Liver (tissue), 9 donors: Measurements from ENCODE around the gene BDKRB1. TPM values are rescaled to one million over a fixed set of nuclear protein-coding genes. Genes with fewer than 3 reads are reported as not detected.
A peak's percentile ranks its signal among the peaks of the same experiment; 100 is the strongest.

Source experiments
- DNase-seq: peaks from one replicate; pipeline ENCODE4 v3.0.0-alpha.2; 2017; ENCODE audit warnings: low spot score
- H3K27ac ChIP-seq, 2 donors: one replicate each; pipeline ENCODE4 v1.7.0; 2013; ENCODE audit warnings: inconsistent platforms in 2 of 2, low read length in 2 of 2, control low read depth in 1 of 2, low read depth in 1 of 2, mild to moderate bottlenecking in 1 of 2
- H3K27me3 ChIP-seq, 4 donors: one replicate each; pipeline versions ENCODE4 v1.6.1 to v1.7.0; 2013; ENCODE audit warnings: low read length in 3 of 4, inconsistent platforms in 1 of 4, mild to moderate bottlenecking in 1 of 4, moderate library complexity in 1 of 4; ENCODE audit not compliant: control insufficient read depth in 4 of 4, insufficient read depth in 4 of 4
- H3K36me3 ChIP-seq, 4 donors: one replicate each; pipeline versions ENCODE4 v1.6.1 to v1.7.0; 2013; ENCODE audit warnings: low read length in 3 of 4, mild to moderate bottlenecking in 3 of 4, low read depth in 1 of 4, moderate library complexity in 1 of 4; ENCODE audit not compliant: control insufficient read depth in 4 of 4, insufficient read depth in 3 of 4
- H3K4me1 ChIP-seq, 4 donors: one replicate each; pipeline versions ENCODE4 v1.6.1 to v1.7.0; 2013; ENCODE audit warnings: low read length in 3 of 4, mild to moderate bottlenecking in 3 of 4, moderate library complexity in 1 of 4; ENCODE audit not compliant: control insufficient read depth in 4 of 4, insufficient read depth in 4 of 4
- H3K4me3 ChIP-seq, 3 donors: one replicate each; pipeline versions ENCODE4 v1.6.1 to v1.7.0; 2013; ENCODE audit warnings: low read length in 3 of 3, control low read depth in 1 of 3, low read depth in 1 of 3, mild to moderate bottlenecking in 1 of 3
- H3K9ac ChIP-seq, 2 donors: one replicate each; pipeline ENCODE4 v1.7.0; 2013; ENCODE audit warnings: low read length in 2 of 2, mild to moderate bottlenecking in 2 of 2, moderate library complexity in 2 of 2, control low read depth in 1 of 2, low read depth in 1 of 2
- H3K9me3 ChIP-seq, 4 donors: one replicate each; pipeline versions ENCODE4 v1.6.1 to v1.7.0; 2013; ENCODE audit warnings: low read length in 3 of 4; ENCODE audit not compliant: control insufficient read depth in 4 of 4
- ATF3 ChIP-seq: IDR thresholded peaks from 2 replicates; pipeline ENCODE4 v1.6.1; 2016; ENCODE audit warnings: antibody characterized with exemption
- CTCF ChIP-seq: fragments of 150-350 bp; IDR thresholded peaks from 2 replicates; pipeline ENCODE4 v1.5.1; 2017; ENCODE audit warnings: improper control_type of control experiment, low read depth, low read length; ENCODE audit not compliant: missing input control
- EGR1 ChIP-seq, 2 donors: IDR thresholded peaks; 2 replicates each; pipeline ENCODE4 v1.6.1; 2016 to 2018; ENCODE audit warnings: antibody characterized with exemption in 2 of 2, low read depth in 2 of 2
- FOXA1 ChIP-seq: IDR thresholded peaks from 2 replicates; pipeline ENCODE4 v1.6.1; 2016; ENCODE audit warnings: antibody characterized with exemption
- FOXA2 ChIP-seq: IDR thresholded peaks from 2 replicates; pipeline ENCODE4 v1.6.1; 2016; ENCODE audit warnings: antibody characterized with exemption
- GABPA ChIP-seq, 2 donors: IDR thresholded peaks in 1 of 2; conservative IDR thresholded peaks in 1 of 2; 2 replicates each; pipeline ENCODE4 v1.6.1; 2016; ENCODE audit warnings: antibody characterized with exemption in 2 of 2, mild to moderate bottlenecking in 1 of 2, moderate library complexity in 1 of 2
- HNF4A ChIP-seq, 2 donors: conservative IDR thresholded peaks; 2 replicates each; pipeline ENCODE4 v1.6.1; 2016; ENCODE audit warnings: antibody characterized with exemption in 2 of 2, mild to moderate bottlenecking in 2 of 2
- HNF4G ChIP-seq: IDR thresholded peaks from 2 replicates; pipeline ENCODE4 v1.6.1; 2016; ENCODE audit warnings: antibody characterized with exemption
- JUND ChIP-seq, 2 donors: IDR thresholded peaks; 2 replicates each; pipeline ENCODE4 v1.6.1; 2016; ENCODE audit warnings: antibody characterized with exemption in 2 of 2
- MAX ChIP-seq: IDR thresholded peaks from 2 replicates; pipeline ENCODE4 v1.6.1; 2016; ENCODE audit warnings: antibody characterized with exemption
- NR2F2 ChIP-seq: IDR thresholded peaks from 2 replicates; pipeline ENCODE4 v1.6.1; 2016; ENCODE audit warnings: antibody characterized with exemption
- RAD21 ChIP-seq, 2 donors: IDR thresholded peaks; 2 replicates each; pipeline ENCODE4 v1.6.1; 2016; ENCODE audit warnings: antibody characterized with exemption in 2 of 2, mild to moderate bottlenecking in 2 of 2
- REST ChIP-seq: IDR thresholded peaks from 2 replicates; pipeline ENCODE4 v1.6.1; 2016; ENCODE audit warnings: antibody characterized with exemption, mild to moderate bottlenecking
- RXRA ChIP-seq, 2 donors: IDR thresholded peaks; 2 replicates each; pipeline ENCODE4 v1.6.1; 2017 to 2018; ENCODE audit warnings: antibody characterized with exemption in 2 of 2, mild to moderate bottlenecking in 1 of 2
- SP1 ChIP-seq: IDR thresholded peaks from 2 replicates; pipeline ENCODE4 v1.6.1; 2018; ENCODE audit warnings: antibody characterized with exemption, mild to moderate bottlenecking
- YY1 ChIP-seq: IDR thresholded peaks from 2 replicates; pipeline ENCODE4 v1.6.1; 2016; ENCODE audit warnings: antibody characterized with exemption, mild to moderate bottlenecking
- ZBTB33 ChIP-seq: IDR thresholded peaks from 2 replicates; pipeline ENCODE4 v1.6.1; 2016; ENCODE audit warnings: antibody characterized with exemption
- WGBS: extraction: QIAGEN DNeasy Blood & Tissue Kit; methylation state at CpG from one replicate; pipeline ENCODE4 v1.1.7; 2013; 5-methylcytosine and 5-hydroxymethylcytosine counted together
- polyA plus RNA-seq, 2 donors: library from polyadenylated mRNA; stranded (reverse) in 1 of 2; unstranded in 1 of 2; fragments of 200-250 nt in 1 of 2; fragments of >200 nt in 1 of 2; fragmentation: Nextera tagmentation in 1 of 2; extraction: Ambion mirVana in 1 of 2; gene quantifications; one replicate each; pipeline versions ENCODE4 v1.2.1 to v1.2.3, GENCODE V29; 2013 to 2015
- total RNA-seq, 2 donors: library from RNA; depleted of rRNA; stranded (reverse); fragments of >200 nt; gene quantifications; one replicate each; pipeline ENCODE4 v1.2.3, GENCODE V29; 2014
- donor health status: healthy.
- donor health status: healthy.
- donor health status: healthy.
- donor health status: healthy.
- donor health status: healthy.

Gene BDKRB1
- total and polyA plus RNA-seq, 4 donors = not detected

- no peaks in the 10 kb centered on the region for H3K27me3 ChIP-seq
- no peak overlapping the region for H3K4me3 ChIP-seq
- 54% methylated on average over 22 of the region's 22 CpGs for WGBS
- H3K9me3 ChIP-seq = no peaks in the 10 kb centered on the region
- TF ChIP-seq RAD21 (IDR thresholded peaks at IDR 0.05) (peak in 1 of 2 donors; percentile 8), ATF3 (no peak), JUND (IDR thresholded peaks at IDR 0.05) (peak in 1 of 2 donors; percentile 38)
- peak overlapping the region; percentile 0 to 8 for H3K27ac ChIP-seq
- no peaks in the 10 kb centered on the region for H3K36me3 ChIP-seq
- H3K9ac ChIP-seq = no peak overlapping the region
- H3K4me1 ChIP-seq = peaks cover 0 to 14% (median 10%) of the 10 kb centered on the region in 4 donors
- peak; percentile 33 for DNase-seq
Observed at GRCh38 chr14:96268431-96269358, 12.7 kb downstream of the BDKRB1 start.

GRCh38 chr14:96269359-96269710 is 13.3 kb downstream of the BDKRB1 start:
- H3K4me1 ChIP-seq = peaks cover 0 to 14% (median 10%) of the 10 kb centered on the region in 4 donors
- no peak overlapping the region for H3K9ac ChIP-seq
- TF ChIP-seq RXRA (IDR thresholded peaks at IDR 0.05) (no peak), FOXA2 (no peak), YY1 (no peak), JUND (IDR thresholded peaks at IDR 0.05) (no peak), REST (no peak), CTCF (no peak), SP1 (no peak), NR2F2 (no peak), ATF3 (no peak), GABPA (IDR thresholded peaks at IDR 0.05 in 1 of 2, conservative IDR thresholded peaks at IDR 0.05 in 1 of 2) (no peak), EGR1 (IDR thresholded peaks at IDR 0.05; ENCODE audit: low read depth in 2 of 2) (no peak), MAX (no peak), HNF4A (conservative IDR thresholded peaks at IDR 0.05) (no peak), ZBTB33 (no peak), HNF4G (no peak), RAD21 (IDR thresholded peaks at IDR 0.05) (no peak), FOXA1 (no peak)
- peak; percentile 31 for DNase-seq
- no peak overlapping the region for H3K4me3 ChIP-seq
- H3K27ac ChIP-seq = no peak overlapping the region
- H3K9me3 ChIP-seq = no peaks in the 10 kb centered on the region
- H3K36me3 ChIP-seq = no peaks in the 10 kb centered on the region
- 88% methylated on average over 10 of the region's 10 CpGs for WGBS
- no peaks in the 10 kb centered on the region for H3K27me3 ChIP-seq
